HepG2 (cell line): ENCODE results near the gene MRFAP1.

ENCODE experiments used
- BRCA1 ChIP-seq: sonication (generic); formaldehyde crosslinking; IDR thresholded peaks from 2 replicates; pipeline ENCODE4 v1.4.0; 2020; ENCODE audit warnings: missing genetic modification reagents
- CTCF ChIP-seq: sonication (generic); formaldehyde crosslinking; IDR thresholded peaks from 2 replicates; pipeline ENCODE4 v1.5.0; 2020; ENCODE audit warnings: mild to moderate bottlenecking, missing genetic modification reagents, moderate library complexity
- FUBP1 ChIP-seq: sonication (generic); formaldehyde crosslinking; IDR thresholded peaks from 2 replicates; pipeline ENCODE4 v1.5.1; 2020; ENCODE audit warnings: missing genetic modification reagents, mild to moderate bottlenecking, borderline replicate concordance
- IRF9 ChIP-seq: sonication (generic); formaldehyde crosslinking; IDR thresholded peaks from 2 replicates; pipeline ENCODE4 v1.8.0; 2022; ENCODE audit warnings: missing genetic modification reagents, mild to moderate bottlenecking, borderline replicate concordance
- KAT2B ChIP-seq: fragments of 150-350 bp; IDR thresholded peaks from 2 replicates; pipeline ENCODE4 v1.6.1; 2014; ENCODE audit warnings: low read depth, low read length, borderline replicate concordance
- NFE2 ChIP-seq: sonication (generic); formaldehyde crosslinking; IDR thresholded peaks from 2 replicates; pipeline ENCODE4 v1.4.0; 2020; ENCODE audit warnings: missing genetic modification reagents
- RXRB ChIP-seq: IDR thresholded peaks from 2 replicates; pipeline ENCODE4 v1.6.1; 2016; ENCODE audit warnings: borderline replicate concordance, missing genetic modification reagents, missing compliant biosample characterization
- SIN3B ChIP-seq: fragments of 150-350 bp; IDR thresholded peaks from 2 replicates; pipeline ENCODE4 v1.6.1; 2014; ENCODE audit warnings: low read length
- SMC3 ChIP-seq: IDR thresholded peaks from 2 replicates; pipeline ENCODE4 v1.6.1; 2011; ENCODE audit warnings: low read length, improper control_type of control experiment
- SUZ12 ChIP-seq: fragments of 150-350 bp; IDR thresholded peaks from 2 replicates; pipeline ENCODE4 v1.6.1; 2014; ENCODE audit warnings: low read depth, low read length
- ZBTB33 ChIP-seq: sonication (generic); formaldehyde crosslinking; IDR thresholded peaks from 2 replicates; pipeline ENCODE4 v1.4.0; 2020; ENCODE audit warnings: missing genetic modification reagents
- ZNF24 ChIP-seq: fragments of 450-650 bp; IDR thresholded peaks from 2 replicates; pipeline ENCODE4 v1.6.1; 2017; ENCODE audit warnings: antibody characterized with exemption, mild to moderate bottlenecking
- ZNF543 ChIP-seq: sonication (generic); formaldehyde crosslinking; IDR thresholded peaks from 2 replicates; pipeline ENCODE4 v1.4.0; 2020; ENCODE audit warnings: mild to moderate bottlenecking, missing genetic modification reagents

GRCh38 chr4:6686104-6686787, 45.8 kb downstream of the MRFAP1 start:
- no peak for TF ChIP-seq KAT2B
- no peak for TF ChIP-seq FUBP1 (CRISPR knock-in tag)
- TF ChIP-seq ZNF24, result no peak
- TF ChIP-seq CTCF (CRISPR knock-in tag), result no peak
- TF ChIP-seq IRF9 (CRISPR knock-in tag), result no peak
- no peak for TF ChIP-seq ZNF543 (CRISPR knock-in tag)
- TF ChIP-seq SMC3, result no peak
- TF ChIP-seq ZBTB33, result no peak
- TF ChIP-seq NFE2, result no peak
- TF ChIP-seq BRCA1, result no peak
- TF ChIP-seq SIN3B, result no peak
- no peak for TF ChIP-seq RXRB (CRISPR knock-in tag)
- no peak for TF ChIP-seq SUZ12
